ENCODE results near the gene ZNF689.

DNA sequence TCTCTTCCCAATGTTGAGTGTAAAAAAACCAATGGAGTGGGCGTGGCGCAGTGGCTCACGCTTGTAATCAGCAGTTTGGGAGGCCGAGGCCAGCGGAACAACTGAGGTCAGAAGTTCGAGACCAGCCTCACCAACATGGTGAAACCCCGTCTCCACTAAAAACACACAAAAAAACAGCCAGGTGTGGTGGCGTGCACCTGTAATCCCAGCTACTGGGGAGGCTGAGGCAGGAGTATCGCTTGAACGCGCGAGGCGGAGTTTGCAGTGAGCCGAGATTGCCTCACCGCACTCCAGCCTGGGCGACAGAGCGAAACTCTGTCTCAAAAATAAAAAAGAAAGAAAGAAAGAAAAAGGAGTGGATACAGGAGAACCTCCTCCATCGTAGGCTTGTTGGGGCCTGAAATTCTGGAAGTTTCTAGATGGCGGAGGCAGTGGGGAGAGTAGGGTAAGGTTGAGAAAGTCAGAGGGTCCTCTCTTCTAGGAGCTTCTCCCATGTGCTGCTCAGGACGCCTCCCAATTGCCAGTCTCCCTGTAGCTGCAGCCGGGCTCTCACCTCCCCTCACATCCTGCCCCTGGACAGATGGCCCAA lies 51.3 kb downstream of the ZNF689 start:
- TF ChIP-seq CTCF (tag by site-specific recombination; IDR thresholded peaks at IDR 0.05) (no peak), ELK4 (IDR thresholded peaks at IDR 0.05; ENCODE audit: borderline replicate concordance, low read depth, low read length) (no peak), ZNF138 (tag by site-specific recombination; IDR thresholded peaks at IDR 0.05; ENCODE audit: borderline replicate concordance) (no peak)

All from HEK293 (cell line).